OCI-LY7 (cell line): ENCODE measurements around the gene OGFOD3.

Experiments
- EZH2phosphoT487 ChIP-seq: fragments of 200-600 bp; sonication (generic); IDR thresholded peaks from 2 replicates; pipeline ENCODE4 v1.6.1; 2018; ENCODE audit warnings: low read depth, borderline replicate concordance, mild to moderate bottlenecking, mixed run types, antibody characterized with exemption, low read length, moderate library complexity, mixed read lengths
- TF ChIP-seq, protein P1 (sequence below): fragments of 200-600 bp; sonication (generic); conservative IDR thresholded peaks from 2 replicates; pipeline ENCODE4 v1.5.1; 2014; ENCODE audit warnings: mild to moderate bottlenecking, antibody characterized with exemption, low read length, moderate library complexity, mixed read lengths

DNA sequence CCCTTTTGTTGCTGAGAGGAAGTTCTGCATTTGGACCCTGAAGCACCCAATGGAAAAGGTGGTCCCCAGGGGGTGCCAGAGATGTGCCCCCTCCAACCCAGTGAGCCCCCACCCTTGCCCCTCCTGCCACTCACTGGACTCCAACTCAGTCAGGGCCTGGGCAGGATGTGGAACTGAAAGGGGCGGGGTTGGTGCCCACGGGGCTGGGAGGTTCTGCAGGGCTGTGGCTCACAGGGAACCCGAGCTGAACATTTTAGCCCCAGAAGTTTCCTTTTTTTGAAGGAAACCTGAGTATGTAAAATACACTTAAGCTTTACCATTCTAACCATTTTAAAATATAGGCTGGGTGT, 15.8 kb upstream of the OGFOD3 start:
- TF ChIP-seq, protein P1, sequence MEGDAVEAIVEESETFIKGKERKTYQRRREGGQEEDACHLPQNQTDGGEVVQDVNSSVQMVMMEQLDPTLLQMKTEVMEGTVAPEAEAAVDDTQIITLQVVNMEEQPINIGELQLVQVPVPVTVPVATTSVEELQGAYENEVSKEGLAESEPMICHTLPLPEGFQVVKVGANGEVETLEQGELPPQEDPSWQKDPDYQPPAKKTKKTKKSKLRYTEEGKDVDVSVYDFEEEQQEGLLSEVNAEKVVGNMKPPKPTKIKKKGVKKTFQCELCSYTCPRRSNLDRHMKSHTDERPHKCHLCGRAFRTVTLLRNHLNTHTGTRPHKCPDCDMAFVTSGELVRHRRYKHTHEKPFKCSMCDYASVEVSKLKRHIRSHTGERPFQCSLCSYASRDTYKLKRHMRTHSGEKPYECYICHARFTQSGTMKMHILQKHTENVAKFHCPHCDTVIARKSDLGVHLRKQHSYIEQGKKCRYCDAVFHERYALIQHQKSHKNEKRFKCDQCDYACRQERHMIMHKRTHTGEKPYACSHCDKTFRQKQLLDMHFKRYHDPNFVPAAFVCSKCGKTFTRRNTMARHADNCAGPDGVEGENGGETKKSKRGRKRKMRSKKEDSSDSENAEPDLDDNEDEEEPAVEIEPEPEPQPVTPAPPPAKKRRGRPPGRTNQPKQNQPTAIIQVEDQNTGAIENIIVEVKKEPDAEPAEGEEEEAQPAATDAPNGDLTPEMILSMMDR: no peak
- no peak for TF ChIP-seq EZH2phosphoT487
